Activated naive CD4-positive, alpha-beta T cell treated with anti-CD3 and anti-CD28 coated beads, Interleukin-2, amount 50 U/mL, for 72 hours (primary cell): ENCODE results near the gene ZNF157. TPM values are rescaled to one million over a fixed set of nuclear protein-coding genes. Genes with fewer than 3 reads are reported as not detected.

Experiments
- ATAC-seq, 2 donors: fragments of 150-1000 bp; cut with Tn5 transposase; 2 replicates each; pipeline ENCODE4 v1.10.0; 2021; ENCODE audit warnings: mild to moderate bottlenecking in 2 of 2, moderate library complexity in 2 of 2
- DNase-seq, 2 donors: peaks; one replicate each; pipeline ENCODE4 v3.0.0; 2021 to 2022; ENCODE audit warnings: low spot score in 2 of 2
- H3K27ac Mint-ChIP-seq, 2 donors: one replicate each; pipeline ENCODE4 v1.8.0; 2022; ENCODE audit warnings: mild to moderate bottlenecking in 2 of 2, mixed read lengths in 2 of 2
- H3K36me3 Mint-ChIP-seq, 2 donors: one replicate each; pipeline ENCODE4 v1.8.0; 2022; ENCODE audit warnings: mixed read lengths in 2 of 2
- H3K9me3 Mint-ChIP-seq, 2 donors: one replicate each; pipeline ENCODE4 v1.8.0; 2022; ENCODE audit warnings: mixed read lengths in 2 of 2
- total RNA-seq, 2 donors: library from RNA; stranded (reverse); gene quantifications; one replicate each; pipeline ENCODE4 v1.2.3, GENCODE V29; 2022

The ZNF157 gene
- total RNA-seq, 2 donors from 2014 or later = 1.0 to 2.6 TPM

- peak overlapping the region in 1 of 2 donors; percentile 88 for H3K27ac Mint-ChIP-seq
- ATAC-seq = no peak
- H3K9me3 Mint-ChIP-seq = peaks cover 8 to 12% of the 10 kb centered on the region in 2 donors
- no peak for DNase-seq
- H3K36me3 Mint-ChIP-seq = peaks cover 7 to 15% of the 10 kb centered on the region in 2 donors
Observed at GRCh38 chrX:47420265-47420664, 49.9 kb downstream of the ZNF157 start.

GRCh38 chrX:47420962-47421361 lies 50.6 kb downstream of the ZNF157 start:
- Mint-ChIP-seq H3K27ac (no peak overlapping the region), H3K36me3 (peaks cover 7 to 15% of the 10 kb centered on the region in 2 donors), H3K9me3 (peaks cover 8 to 12% of the 10 kb centered on the region in 2 donors)
- ATAC-seq (no peak), DNase-seq (no peak)

GRCh38 chrX:47422444-47422843 lies 52.1 kb downstream of the ZNF157 start:
- DNase-seq = no peak
- ATAC-seq = no peak
- no peak overlapping the region for H3K27ac Mint-ChIP-seq
- peaks cover 8 to 12% of the 10 kb centered on the region in 2 donors for H3K9me3 Mint-ChIP-seq
- peaks cover 7 to 15% of the 10 kb centered on the region in 2 donors for H3K36me3 Mint-ChIP-seq

GRCh38 chrX:47430925-47431324 lies 60.5 kb downstream of the ZNF157 start:
- H3K9me3 Mint-ChIP-seq = no peaks in the 10 kb centered on the region
- no peak for DNase-seq
- no peak for ATAC-seq
- no peaks in the 10 kb centered on the region for H3K36me3 Mint-ChIP-seq
- no peak overlapping the region for H3K27ac Mint-ChIP-seq

- ATAC-seq (no peak), DNase-seq (no peak)
- Mint-ChIP-seq H3K9me3 (peaks cover 16 to 22% of the 10 kb centered on the region in 2 donors), H3K27ac (no peak overlapping the region), H3K36me3 (peaks cover 41 to 59% of the 10 kb centered on the region in 2 donors)
Observed at GRCh38 chrX:47446431-47446830, 76.1 kb downstream of the ZNF157 start.

- Mint-ChIP-seq H3K36me3 (peaks cover 45 to 63% of the 10 kb centered on the region in 2 donors), H3K27ac (no peak overlapping the region), H3K9me3 (peaks cover 16 to 20% of the 10 kb centered on the region in 2 donors)
- DNase-seq (no peak), ATAC-seq (no peak)
Observed at GRCh38 chrX:47446971-47447370, 76.6 kb downstream of the ZNF157 start.

- ATAC-seq = no peak
- H3K9me3 Mint-ChIP-seq = peaks cover 16 to 18% of the 10 kb centered on the region in 2 donors
- no peak overlapping the region for H3K27ac Mint-ChIP-seq
- no peak for DNase-seq
- peaks cover 51 to 69% of the 10 kb centered on the region in 2 donors for H3K36me3 Mint-ChIP-seq
Observed at GRCh38 chrX:47447607-47448006, 77.2 kb downstream of the ZNF157 start.

GRCh38 chrX:47448165-47448806 lies 77.9 kb downstream of the ZNF157 start:
- ATAC-seq (no peak), DNase-seq (no peak)
- Mint-ChIP-seq H3K9me3 (peaks cover 17 to 18% of the 10 kb centered on the region in 2 donors), H3K36me3 (peaks cover 56 to 75% of the 10 kb centered on the region in 2 donors), H3K27ac (no peak overlapping the region)

GRCh38 chrX:47452112-47452511 lies 81.7 kb downstream of the ZNF157 start:
- H3K27ac Mint-ChIP-seq = no peak overlapping the region
- H3K9me3 Mint-ChIP-seq = peaks cover 12 to 23% of the 10 kb centered on the region in 2 donors

GRCh38 chrX:47456080-47456479 lies 85.7 kb downstream of the ZNF157 start:
- H3K36me3 Mint-ChIP-seq = peaks cover 40 to 64% of the 10 kb centered on the region in 2 donors
- ATAC-seq = no peak
- DNase-seq = no peak
- H3K27ac Mint-ChIP-seq = no peak overlapping the region
- H3K9me3 Mint-ChIP-seq = peaks cover 0 to 13% of the 10 kb centered on the region in 2 donors

More at GRCh38 chrX:47452112-47452511, 81.7 kb downstream of the ZNF157 start:
- DNase-seq (no peak), ATAC-seq (no peak)
- H3K36me3 Mint-ChIP-seq = peaks cover 69 to 93% of the 10 kb centered on the region in 2 donors

- Mint-ChIP-seq H3K27ac (no peak overlapping the region), H3K9me3 (peaks cover 4 to 17% of the 10 kb centered on the region in 2 donors), H3K36me3 (peaks cover 33 to 59% of the 10 kb centered on the region in 2 donors)
- no peak for ATAC-seq
- no peak for DNase-seq
Observed at GRCh38 chrX:47458528-47458927, 88.2 kb downstream of the ZNF157 start.

- Mint-ChIP-seq H3K36me3 (peaks cover 30 to 51% of the 10 kb centered on the region in 2 donors), H3K27ac (no peak overlapping the region), H3K9me3 (peaks cover 4 to 7% of the 10 kb centered on the region in 2 donors)
- DNase-seq = no peak
- no peak for ATAC-seq
Observed at GRCh38 chrX:47460561-47460960, 90.2 kb downstream of the ZNF157 start.

Other genes with a start within 250 kb of the ZNF157 start
- 10 to 100 TPM; 89.5 to 91.9 TPM for gene NDUFB11, start 225.9 kb upstream of the ZNF157 start, total RNA-seq
- 10 to 100 TPM; 54.7 to 61.3 TPM for gene RBM10, start 225.4 kb upstream of the ZNF157 start, total RNA-seq
- 100 to 1,000 TPM; 236 to 259 TPM for gene UBA1, start 176.7 kb upstream of the ZNF157 start, total RNA-seq
- gene CDK16, start 151.9 kb upstream of the ZNF157 start, total RNA-seq = 10 to 100 TPM; 69.5 to 95.8 TPM
- 10 to 100 TPM; 14.5 to 22.2 TPM for gene USP11, start 137.6 kb upstream of the ZNF157 start, total RNA-seq
- 10 to 100 TPM in 1 of 2 donors, 1 to 10 TPM in 1; 5.8 to 10.6 TPM for gene ZNF41, start 112.6 kb downstream of the ZNF157 start, total RNA-seq
- 10 to 100 TPM; 75.5 to 83.9 TPM for gene ARAF, start 190.6 kb downstream of the ZNF157 start, total RNA-seq
- 10 to 100 TPM; 26.1 to 32.7 TPM for gene TIMP1, start 211.9 kb downstream of the ZNF157 start, total RNA-seq
- 1 to 10 TPM in 1 of 2 donors, under 1 TPM in 1; 0.47 to 3.0 TPM for gene SYN1, start 249.3 kb downstream of the ZNF157 start, total RNA-seq